ENCODE measurements around the gene RAD54L. TPM values are rescaled to one million over a fixed set of nuclear protein-coding genes. Genes with fewer than 3 reads are reported as not detected.
A peak's percentile ranks its signal among the peaks of the same experiment; 100 is the strongest.

The RAD54L gene
- total RNA-seq, 1 donor from 2014 or later, result 17.0 TPM

GRCh38 chr1:46301406-46301807, 53.8 kb downstream of the RAD54L start:
- H3K27me3 Mint-ChIP-seq, result no peaks in the 10 kb centered on the region
- peaks cover 22% of the 10 kb centered on the region for H3K4me1 Mint-ChIP-seq (ENCODE audit: low read depth)
- H3K4me3 Mint-ChIP-seq (ENCODE audit: low read depth), result peak overlapping the region; percentile 99
- TF ChIP-seq, protein P1, sequence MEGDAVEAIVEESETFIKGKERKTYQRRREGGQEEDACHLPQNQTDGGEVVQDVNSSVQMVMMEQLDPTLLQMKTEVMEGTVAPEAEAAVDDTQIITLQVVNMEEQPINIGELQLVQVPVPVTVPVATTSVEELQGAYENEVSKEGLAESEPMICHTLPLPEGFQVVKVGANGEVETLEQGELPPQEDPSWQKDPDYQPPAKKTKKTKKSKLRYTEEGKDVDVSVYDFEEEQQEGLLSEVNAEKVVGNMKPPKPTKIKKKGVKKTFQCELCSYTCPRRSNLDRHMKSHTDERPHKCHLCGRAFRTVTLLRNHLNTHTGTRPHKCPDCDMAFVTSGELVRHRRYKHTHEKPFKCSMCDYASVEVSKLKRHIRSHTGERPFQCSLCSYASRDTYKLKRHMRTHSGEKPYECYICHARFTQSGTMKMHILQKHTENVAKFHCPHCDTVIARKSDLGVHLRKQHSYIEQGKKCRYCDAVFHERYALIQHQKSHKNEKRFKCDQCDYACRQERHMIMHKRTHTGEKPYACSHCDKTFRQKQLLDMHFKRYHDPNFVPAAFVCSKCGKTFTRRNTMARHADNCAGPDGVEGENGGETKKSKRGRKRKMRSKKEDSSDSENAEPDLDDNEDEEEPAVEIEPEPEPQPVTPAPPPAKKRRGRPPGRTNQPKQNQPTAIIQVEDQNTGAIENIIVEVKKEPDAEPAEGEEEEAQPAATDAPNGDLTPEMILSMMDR (IDR thresholded peaks at IDR 0.05; ENCODE audit: unreplicated experiment), result no peak
- DNase-seq (ENCODE audit: low spot score, unreplicated experiment), result no peak
- peaks cover 13% of the 10 kb centered on the region for H3K36me3 Mint-ChIP-seq (ENCODE audit: insufficient read depth)
- peak overlapping the region; percentile 100 for H3K27ac Mint-ChIP-seq
- H3K9me3 Mint-ChIP-seq (ENCODE audit: low read depth), result no peaks in the 10 kb centered on the region

DNA sequence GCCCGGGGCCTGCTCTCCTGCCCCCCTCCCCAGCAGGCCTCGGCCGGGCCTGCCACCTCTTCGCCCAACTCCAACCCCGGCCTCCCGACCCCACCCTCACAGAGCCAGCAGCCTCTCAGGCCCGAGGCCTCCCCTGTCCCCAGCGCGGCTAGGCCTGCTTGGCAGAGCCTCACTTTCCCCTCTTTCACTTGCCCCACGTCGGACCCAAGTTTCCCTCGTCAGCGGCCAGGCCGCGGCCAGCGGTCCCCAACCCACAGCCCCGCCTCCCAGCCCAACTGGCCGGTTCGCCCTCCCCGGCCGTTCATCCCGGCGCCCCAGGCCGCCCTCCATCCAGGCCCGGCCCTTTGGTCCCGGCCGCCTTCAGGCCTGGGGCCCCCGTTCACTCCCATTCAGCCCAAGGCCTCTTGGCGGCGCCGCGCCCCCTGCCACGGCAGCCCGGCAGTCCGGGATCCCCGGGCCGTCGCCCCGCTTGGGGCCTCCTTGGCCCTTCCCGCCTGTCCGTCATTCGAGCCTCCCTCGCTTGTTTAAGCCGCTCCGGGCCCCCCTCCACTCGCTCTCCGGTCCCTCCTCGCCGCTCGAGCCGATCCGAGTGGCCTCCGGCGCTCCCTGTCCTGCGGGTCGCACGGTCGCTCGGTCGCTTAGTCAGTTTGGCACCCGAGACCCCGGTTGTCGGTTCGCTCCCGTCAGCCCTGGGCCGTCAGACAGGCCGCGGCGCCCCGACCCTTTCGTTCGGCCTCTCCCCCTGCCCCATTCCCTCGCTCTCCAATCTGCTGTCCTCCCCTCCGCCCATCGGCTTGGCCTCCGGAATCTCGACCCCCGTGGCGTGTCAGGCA, 54.5 kb downstream of the RAD54L start:
- Mint-ChIP-seq H3K9me3 (ENCODE audit: low read depth) (no peaks in the 10 kb centered on the region), H3K27ac (peak overlapping the region; percentile 100), H3K4me3 (ENCODE audit: low read depth) (peak overlapping the region; percentile 99), H3K4me1 (ENCODE audit: low read depth) (peaks cover 22% of the 10 kb centered on the region), H3K27me3 (no peaks in the 10 kb centered on the region), H3K36me3 (ENCODE audit: insufficient read depth) (peaks cover 8% of the 10 kb centered on the region)
- TF ChIP-seq, protein P1 (IDR thresholded peaks at IDR 0.05; ENCODE audit: unreplicated experiment), result peak; percentile 42
- peak; percentile 55 for DNase-seq (ENCODE audit: low spot score, unreplicated experiment)

DNA sequence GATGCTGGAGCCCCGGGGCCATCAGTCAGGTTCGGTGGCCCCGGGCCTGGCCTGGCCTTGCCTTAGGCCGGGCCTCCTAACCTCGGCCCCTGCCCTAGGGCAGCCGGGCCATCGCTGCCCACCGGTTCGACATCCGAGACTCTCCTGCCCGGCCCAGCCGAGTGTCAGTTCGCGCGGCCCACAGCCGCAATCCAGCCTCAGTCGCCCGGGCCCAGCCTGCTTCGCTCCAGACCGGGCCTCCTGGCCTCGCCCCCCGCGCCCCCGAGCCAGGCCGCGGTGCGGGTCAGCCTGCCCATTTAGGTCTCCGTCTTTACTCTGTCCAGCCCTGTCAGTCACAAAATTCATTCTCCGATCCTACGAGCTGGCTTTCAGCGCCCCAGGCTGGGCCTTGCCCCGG, 55.1 kb downstream of the RAD54L start:
- DNase-seq (ENCODE audit: low spot score, unreplicated experiment), result peak; percentile 20
- TF ChIP-seq, protein P1 (IDR thresholded peaks at IDR 0.05; ENCODE audit: unreplicated experiment), result peak; percentile 5

GRCh38 chr1:46303038-46303871, 55.7 kb downstream of the RAD54L start, which contains the start of the genes LRRC41 and UQCRH:
Gene LRRC41 (minus strand): TSS chr1:46303616. CDS start chr1:46303322, 294 bp downstream.
Gene UQCRH (plus strand): TSS chr1:46303698. CDS start chr1:46303767, 69 bp downstream.
- TF ChIP-seq, protein P1 (IDR thresholded peaks at IDR 0.05; ENCODE audit: unreplicated experiment), result no peak
- Mint-ChIP-seq H3K9me3 (ENCODE audit: low read depth) (no peaks in the 10 kb centered on the region), H3K36me3 (ENCODE audit: insufficient read depth) (no peaks in the 10 kb centered on the region), H3K4me3 (ENCODE audit: low read depth) (peak within 1 kb of the TSS; percentile 99), H3K4me1 (ENCODE audit: low read depth) (peaks cover 22% of the 10 kb centered on the region), H3K27ac (peak within 1 kb of the TSS; percentile 100), H3K27me3 (no peaks in the 10 kb centered on the region)
- DNase-seq (ENCODE audit: low spot score, unreplicated experiment), result peak; percentile 89

More for the DNA sequence above, 55.1 kb downstream of the RAD54L start:
- peak overlapping the region; percentile 99 for H3K4me3 Mint-ChIP-seq (ENCODE audit: low read depth)
- H3K4me1 Mint-ChIP-seq (ENCODE audit: low read depth), result peaks cover 22% of the 10 kb centered on the region
- H3K27ac Mint-ChIP-seq, result peak overlapping the region; percentile 100
- peaks cover 4% of the 10 kb centered on the region for H3K36me3 Mint-ChIP-seq (ENCODE audit: insufficient read depth)
- H3K9me3 Mint-ChIP-seq (ENCODE audit: low read depth), result no peaks in the 10 kb centered on the region
- H3K27me3 Mint-ChIP-seq, result no peaks in the 10 kb centered on the region

DNA sequence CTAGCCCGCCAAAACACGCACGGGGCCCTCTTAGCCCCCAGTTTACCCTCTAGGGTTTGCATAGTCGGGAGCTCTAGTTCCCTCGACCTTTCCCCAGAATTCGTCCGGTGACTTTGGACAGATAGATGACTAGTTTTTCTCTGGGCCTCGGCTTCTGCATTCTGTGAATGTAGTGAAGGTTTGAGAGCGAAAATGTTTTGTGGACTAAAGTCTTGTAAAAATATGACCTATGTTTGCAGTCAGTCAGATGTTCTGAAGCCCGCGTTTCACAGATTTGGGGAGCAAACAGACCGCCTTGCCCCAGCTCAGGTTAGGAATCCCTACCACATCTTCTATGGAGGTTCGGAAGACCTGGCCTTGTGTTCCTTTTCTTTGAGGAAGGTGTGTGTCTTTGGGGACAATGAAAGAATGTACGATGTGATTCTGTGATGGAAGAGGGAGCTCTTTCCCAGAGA, 56.3 kb downstream of the RAD54L start:
- Mint-ChIP-seq H3K9me3 (ENCODE audit: low read depth) (no peaks in the 10 kb centered on the region), H3K4me1 (ENCODE audit: low read depth) (peaks cover 19% of the 10 kb centered on the region), H3K27me3 (no peaks in the 10 kb centered on the region), H3K36me3 (ENCODE audit: insufficient read depth) (peaks cover 1% of the 10 kb centered on the region), H3K27ac (peak overlapping the region; percentile 100), H3K4me3 (ENCODE audit: low read depth) (peak overlapping the region; percentile 99)
- TF ChIP-seq, protein P1 (IDR thresholded peaks at IDR 0.05; ENCODE audit: unreplicated experiment), result no peak
- DNase-seq (ENCODE audit: low spot score, unreplicated experiment), result no peak
